22Rv1 (cell line): ENCODE data around the gene ACSF2.

Experiments used
- H3K27ac ChIP-seq: fragments of 450-650 bp; 2 replicates; pipeline ENCODE4 v1.5.1; 2017
- ZFX ChIP-seq: fragments of 450-650 bp; IDR thresholded peaks from 2 replicates; pipeline ENCODE4 v1.6.1; 2017; ENCODE audit warnings: antibody characterized with exemption, borderline replicate concordance
- TF ChIP-seq, protein P1 (sequence below): fragments of 450-650 bp; IDR thresholded peaks from 2 replicates; pipeline ENCODE4 v1.5.1; 2017; ENCODE audit warnings: mild to moderate bottlenecking

The ACSF2 gene

DNA sequence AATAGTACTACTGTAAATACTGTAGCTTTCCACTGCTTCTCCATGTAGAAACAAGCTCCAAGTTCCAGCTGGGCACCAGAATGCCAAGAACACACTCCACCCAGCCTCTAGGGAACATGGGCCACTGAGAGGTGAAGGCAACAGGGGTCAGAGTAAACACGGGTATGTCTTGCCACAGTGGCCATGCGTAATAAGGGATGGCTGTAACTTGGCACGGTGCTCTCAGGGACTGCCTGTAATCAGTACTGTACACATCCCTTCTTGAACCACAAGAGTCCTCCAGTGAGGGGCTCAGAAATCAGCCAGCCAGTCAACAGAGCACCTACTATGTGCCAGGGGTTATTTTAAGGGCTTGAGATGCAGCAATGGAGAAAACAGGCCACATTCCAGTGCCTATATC is 39.5 kb upstream of the ACSF2 start:
- no peak for TF ChIP-seq ZFX
- TF ChIP-seq, protein P1, sequence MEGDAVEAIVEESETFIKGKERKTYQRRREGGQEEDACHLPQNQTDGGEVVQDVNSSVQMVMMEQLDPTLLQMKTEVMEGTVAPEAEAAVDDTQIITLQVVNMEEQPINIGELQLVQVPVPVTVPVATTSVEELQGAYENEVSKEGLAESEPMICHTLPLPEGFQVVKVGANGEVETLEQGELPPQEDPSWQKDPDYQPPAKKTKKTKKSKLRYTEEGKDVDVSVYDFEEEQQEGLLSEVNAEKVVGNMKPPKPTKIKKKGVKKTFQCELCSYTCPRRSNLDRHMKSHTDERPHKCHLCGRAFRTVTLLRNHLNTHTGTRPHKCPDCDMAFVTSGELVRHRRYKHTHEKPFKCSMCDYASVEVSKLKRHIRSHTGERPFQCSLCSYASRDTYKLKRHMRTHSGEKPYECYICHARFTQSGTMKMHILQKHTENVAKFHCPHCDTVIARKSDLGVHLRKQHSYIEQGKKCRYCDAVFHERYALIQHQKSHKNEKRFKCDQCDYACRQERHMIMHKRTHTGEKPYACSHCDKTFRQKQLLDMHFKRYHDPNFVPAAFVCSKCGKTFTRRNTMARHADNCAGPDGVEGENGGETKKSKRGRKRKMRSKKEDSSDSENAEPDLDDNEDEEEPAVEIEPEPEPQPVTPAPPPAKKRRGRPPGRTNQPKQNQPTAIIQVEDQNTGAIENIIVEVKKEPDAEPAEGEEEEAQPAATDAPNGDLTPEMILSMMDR = no peak
- H3K27ac ChIP-seq = no peak overlapping the region

DNA sequence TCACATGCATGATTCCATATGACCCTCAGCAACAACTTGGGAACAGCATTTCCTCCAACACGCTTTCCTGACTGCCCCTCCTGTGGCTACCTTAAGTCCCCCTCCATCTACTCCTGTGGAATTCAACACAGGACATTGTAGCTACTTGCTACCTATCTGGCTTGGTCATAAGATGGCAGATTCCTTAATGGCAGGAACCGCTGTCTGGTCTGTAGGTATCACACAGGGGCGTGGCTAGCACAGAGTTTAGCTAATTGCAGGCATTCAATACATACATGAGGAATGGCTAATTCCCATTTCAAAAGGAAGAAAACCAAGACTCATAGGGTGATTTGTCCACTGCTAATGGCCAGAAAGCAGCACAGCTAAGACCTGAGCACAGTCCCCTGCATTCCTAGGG is 37.3 kb upstream of the ACSF2 start:
- no peak for TF ChIP-seq ZFX
- TF ChIP-seq, protein P1 = no peak
- no peak overlapping the region for H3K27ac ChIP-seq

DNA sequence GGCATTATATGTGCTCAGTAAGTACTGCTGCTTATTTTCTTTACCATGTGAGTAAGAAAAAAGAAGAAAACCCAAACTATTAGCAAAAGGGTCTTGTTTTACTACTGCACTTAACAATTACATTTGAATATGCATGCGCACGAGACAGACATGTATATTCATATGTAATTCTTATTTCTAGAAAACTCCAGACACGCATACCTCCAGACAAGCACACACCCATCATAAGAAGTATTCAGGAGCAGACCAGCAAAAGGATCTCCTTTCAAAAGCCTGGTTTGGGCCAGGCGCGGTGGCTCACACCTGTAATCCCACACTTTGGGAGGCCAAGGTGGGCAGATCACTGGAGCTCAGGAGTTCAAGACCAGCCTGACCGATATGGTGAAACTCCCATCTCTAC is 36.5 kb upstream of the ACSF2 start:
- TF ChIP-seq, protein P1 = no peak
- TF ChIP-seq ZFX = no peak
- H3K27ac ChIP-seq = no peak overlapping the region

DNA sequence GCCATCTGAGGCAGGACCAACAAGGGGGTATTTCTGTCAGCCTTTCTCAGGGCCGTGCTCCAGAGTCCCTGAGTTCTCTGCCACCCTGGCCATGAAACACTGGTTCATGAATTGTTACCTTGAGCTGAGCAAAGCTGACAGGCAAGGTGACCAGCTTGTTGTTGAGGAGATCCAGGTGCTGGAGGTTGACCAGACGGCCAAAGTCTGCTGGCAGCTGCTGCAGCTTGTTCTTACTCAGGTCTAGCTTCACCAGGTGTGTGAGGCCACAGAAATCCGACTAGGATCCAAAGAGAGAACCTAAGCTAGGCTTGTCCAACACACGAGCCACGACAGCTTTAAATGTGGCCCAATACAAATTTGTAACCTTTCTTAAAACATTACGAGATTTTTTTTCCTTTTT is 33.4 kb upstream of the ACSF2 start:
- TF ChIP-seq, protein P1 = no peak
- no peak overlapping the region for H3K27ac ChIP-seq

DNA sequence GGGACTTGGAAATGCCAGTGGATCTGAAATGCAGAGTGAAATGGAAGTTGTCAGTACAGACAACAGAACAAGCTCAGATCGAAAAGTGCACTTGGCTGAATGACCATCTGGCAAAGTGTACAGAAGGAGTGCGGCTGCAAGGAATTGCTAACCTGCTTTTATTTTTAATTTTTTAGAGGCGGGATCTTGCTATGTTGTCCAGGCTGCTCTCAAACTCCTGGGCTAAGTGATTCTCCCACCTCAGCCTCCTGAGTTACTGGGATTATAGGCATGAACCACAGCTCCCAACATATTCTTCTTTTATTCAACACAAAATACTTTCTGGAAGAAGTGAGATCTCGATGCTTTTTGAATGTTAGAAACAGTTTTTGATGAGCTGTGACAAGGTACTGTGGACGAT is 32.3 kb upstream of the ACSF2 start:
- TF ChIP-seq ZFX = no peak
- TF ChIP-seq, protein P1 = no peak
- H3K27ac ChIP-seq = no peak overlapping the region

DNA sequence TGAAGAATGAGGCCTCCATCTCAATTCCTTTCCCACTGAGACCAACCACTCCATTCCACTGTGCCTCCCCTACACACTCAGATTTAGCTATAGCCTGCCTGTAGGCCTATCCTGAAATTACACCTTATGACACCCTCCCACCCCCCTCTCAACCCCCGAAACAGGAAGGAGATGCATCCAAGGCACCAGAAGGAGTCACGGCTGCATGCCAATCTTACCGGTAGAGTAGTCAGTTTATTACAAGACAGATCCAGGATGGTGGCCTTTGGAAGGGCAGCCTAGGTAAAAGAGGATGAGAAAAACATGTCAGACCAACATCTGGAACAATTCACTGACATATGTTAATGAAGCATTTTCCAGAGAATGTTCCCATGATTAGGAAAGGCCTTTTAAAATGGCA is 31.3 kb upstream of the ACSF2 start:
- H3K27ac ChIP-seq = no peak overlapping the region
- no peak for TF ChIP-seq ZFX
- TF ChIP-seq, protein P1 = no peak

DNA sequence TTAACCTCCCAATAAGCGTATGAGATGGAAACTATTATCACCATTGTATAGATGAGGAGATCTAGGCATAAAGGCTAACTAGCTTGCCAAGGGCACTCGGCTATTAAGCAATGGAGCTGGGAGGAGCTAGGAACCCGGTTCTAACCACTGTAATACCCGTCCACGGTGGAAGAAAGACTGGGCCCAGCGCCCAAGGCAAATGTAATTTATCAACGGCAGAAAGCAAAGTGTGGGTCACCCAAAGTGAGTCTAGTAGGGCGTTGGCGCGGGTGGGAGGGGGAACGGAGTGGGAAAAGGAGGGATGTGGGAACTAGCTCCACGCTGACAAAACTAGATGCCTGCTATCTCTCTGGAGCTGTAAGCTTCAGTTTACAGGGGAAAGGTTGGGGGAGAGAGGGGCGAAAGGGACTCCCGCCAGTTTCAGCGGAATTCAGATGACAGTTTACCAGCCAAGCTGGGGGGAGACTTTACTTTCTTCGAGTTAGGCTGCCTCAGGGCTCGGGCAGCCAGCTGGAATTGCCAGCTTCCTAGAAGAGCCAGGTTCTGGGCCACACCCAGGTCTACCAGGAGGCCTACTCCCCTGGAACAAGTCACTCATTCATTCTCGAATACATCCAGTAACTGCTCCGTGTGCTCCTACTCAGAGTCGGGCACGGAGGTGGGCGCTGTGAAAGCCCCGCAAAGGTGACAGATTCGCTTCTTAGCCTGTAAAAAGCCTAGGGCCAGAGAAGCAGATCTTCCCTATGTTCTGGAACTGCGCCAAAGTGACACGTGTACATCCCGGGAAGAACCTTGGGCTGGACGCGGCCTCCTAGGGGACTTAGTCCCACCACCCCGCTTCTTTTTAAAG is 29.5 kb upstream of the ACSF2 start:
- H3K27ac ChIP-seq = peak overlapping the region; percentile 79
- no peak for TF ChIP-seq ZFX
- TF ChIP-seq, protein P1 = no peak
